Neural progenitor cell (in vitro differentiated cells): ENCODE data around the gene UNC13B. TPM values are rescaled to one million over a fixed set of nuclear protein-coding genes. Genes with fewer than 3 reads are reported as not detected.

Experiments used
- DNase-seq: peaks from one replicate; pipeline ENCODE4 v3.0.0-alpha.2; 2016; ENCODE audit warnings: low spot score
- H2AFZ ChIP-seq: fragments of 200-600 bp; sonication (generic); replicated peaks from 2 replicates; pipeline ENCODE4 v1.6.1; 2016; ENCODE audit warnings: antibody characterized with exemption
- H3F3A ChIP-seq: fragments of 200-600 bp; sonication (generic); 2 replicates; pipeline ENCODE4 v1.6.1; 2016; ENCODE audit warnings: antibody characterized with exemption, low read depth
- H3K27ac ChIP-seq: fragments of 200-600 bp; sonication (generic); 2 replicates; pipeline ENCODE4 v1.5.1; 2016; ENCODE audit warnings: mild to moderate bottlenecking
- H3K27me3 ChIP-seq: fragments of 200-600 bp; sonication (generic); 2 replicates; pipeline ENCODE4 v1.6.1; 2016; ENCODE audit warnings: mild to moderate bottlenecking, moderate library complexity
- H3K36me3 ChIP-seq: fragments of 200-600 bp; sonication (generic); 2 replicates; pipeline ENCODE4 v1.5.1; 2016
- H3K4me1 ChIP-seq: fragments of 200-600 bp; sonication (generic); 2 replicates; pipeline ENCODE4 v1.6.1; 2016; ENCODE audit warnings: mixed run types
- H3K4me2 ChIP-seq: fragments of 200-600 bp; sonication (generic); 2 replicates; pipeline ENCODE4 v1.6.1; 2016
- H3K4me3 ChIP-seq: fragments of 200-600 bp; sonication (generic); 2 replicates; pipeline ENCODE4 v1.5.1; 2016
- H3K79me2 ChIP-seq: fragments of 200-600 bp; sonication (generic); 2 replicates; pipeline ENCODE4 v1.6.1; 2016; ENCODE audit warnings: low read depth
- H3K9ac ChIP-seq: fragments of 200-600 bp; sonication (generic); 2 replicates; pipeline ENCODE4 v1.6.1; 2016
- H3K9me3 ChIP-seq: fragments of 200-600 bp; sonication (generic); 2 replicates; pipeline ENCODE4 v1.5.1; 2016; ENCODE audit warnings: low read depth
- H4K20me1 ChIP-seq: fragments of 200-600 bp; sonication (generic); 2 replicates; pipeline ENCODE4 v1.6.1; 2016; ENCODE audit warnings: low read depth
- H3K27ac Mint-ChIP-seq: 3 replicates; pipeline ENCODE4 v1.8.0; 2021; ENCODE audit warnings: mixed read lengths
- H3K27me3 Mint-ChIP-seq: 2 replicates; pipeline ENCODE4 v1.8.0; 2022; ENCODE audit warnings: low read depth, mild to moderate bottlenecking, inconsistent platforms, moderate library complexity, mixed read lengths; ENCODE audit not compliant: insufficient read depth
- H3K36me3 Mint-ChIP-seq: 3 replicates; pipeline ENCODE4 v1.8.0; 2021; ENCODE audit warnings: mixed read lengths
- H3K4me1 Mint-ChIP-seq: 3 replicates; pipeline ENCODE4 v1.8.0; 2021; ENCODE audit warnings: mixed read lengths
- H3K4me3 Mint-ChIP-seq: 3 replicates; pipeline ENCODE4 v1.8.0; 2021; ENCODE audit warnings: mild to moderate bottlenecking, moderate library complexity, mixed read lengths
- H3K9me3 Mint-ChIP-seq: 3 replicates; pipeline ENCODE4 v1.8.0; 2020; ENCODE audit warnings: mixed read lengths
- EZH2 ChIP-seq: fragments of 200-600 bp; sonication (generic); IDR thresholded peaks from 2 replicates; pipeline ENCODE4 v1.6.1; 2017; ENCODE audit warnings: antibody characterized with exemption, mild to moderate bottlenecking, moderate library complexity
- EZH2phosphoT487 ChIP-seq: fragments of 200-600 bp; sonication (generic); IDR thresholded peaks from 2 replicates; pipeline ENCODE4 v1.6.1; 2017; ENCODE audit warnings: antibody characterized with exemption
- total RNA-seq: library from RNA; depleted of rRNA; stranded (reverse); fragments of >200 nt; gene quantifications from 2 replicates; pipeline ENCODE4 v1.2.3, GENCODE V29; 2015; ENCODE audit warnings: low replicate concordance
- TF ChIP-seq, protein P1 (sequence below): fragments of 200-600 bp; sonication (generic); IDR thresholded peaks from 2 replicates; pipeline ENCODE4 v1.5.1; 2017; ENCODE audit warnings: antibody characterized with exemption, mild to moderate bottlenecking

UNC13B gene
- total RNA-seq, 1 donor from 2014 or later: 40.7 TPM

DNA sequence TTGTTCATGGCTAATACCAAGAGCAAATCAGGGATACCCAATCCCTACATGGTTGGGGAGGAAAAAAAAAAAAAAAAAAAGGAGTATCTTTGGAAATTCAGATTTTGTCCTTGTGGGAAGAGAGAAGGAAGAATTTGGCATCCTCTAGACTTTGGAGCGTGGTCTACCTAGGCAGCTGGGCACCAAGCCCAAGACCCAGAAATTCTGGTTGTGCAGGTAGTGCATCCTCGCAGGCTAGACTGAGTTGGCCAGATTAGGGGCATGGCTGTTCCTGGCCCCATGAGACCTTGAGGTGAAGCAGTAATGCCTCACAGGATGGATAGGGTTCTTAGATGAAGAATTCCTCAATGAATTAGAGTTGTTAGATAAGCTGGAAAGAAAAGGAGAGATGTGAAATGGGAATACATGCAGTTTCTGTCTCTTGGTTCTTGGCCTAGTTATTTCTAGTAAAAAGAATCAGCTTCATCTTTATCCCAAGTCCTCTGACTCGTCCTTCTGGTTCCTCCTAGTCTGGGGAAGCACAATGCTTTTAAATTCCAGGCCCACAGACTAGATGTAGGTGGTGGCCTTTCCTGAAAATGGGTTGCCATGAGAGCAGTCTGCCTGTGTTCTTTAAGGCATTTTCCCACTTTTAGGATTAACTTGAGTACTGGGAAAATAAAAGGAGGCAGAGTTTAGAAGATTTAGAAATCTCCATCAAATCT lies 187.6 kb downstream of the UNC13B start:
- H3F3A ChIP-seq: no peaks in the 10 kb centered on the region
- no peak overlapping the region for H3K4me2 ChIP-seq
- H3K4me3 ChIP-seq: no peak overlapping the region
- no peaks in the 10 kb centered on the region for H3K27me3 ChIP-seq
- H3K9me3 ChIP-seq: no peaks in the 10 kb centered on the region
- Mint-ChIP-seq H3K4me3 (no peak overlapping the region), H3K4me1 (peaks cover 4% of the 10 kb centered on the region), H3K9me3 (no peaks in the 10 kb centered on the region), H3K27me3 (no peaks in the 10 kb centered on the region), H3K36me3 (no peaks in the 10 kb centered on the region), H3K27ac (no peak overlapping the region)
- no peak overlapping the region for H3K9ac ChIP-seq
- H3K4me1 ChIP-seq: no peaks in the 10 kb centered on the region
- TF ChIP-seq, protein P1, sequence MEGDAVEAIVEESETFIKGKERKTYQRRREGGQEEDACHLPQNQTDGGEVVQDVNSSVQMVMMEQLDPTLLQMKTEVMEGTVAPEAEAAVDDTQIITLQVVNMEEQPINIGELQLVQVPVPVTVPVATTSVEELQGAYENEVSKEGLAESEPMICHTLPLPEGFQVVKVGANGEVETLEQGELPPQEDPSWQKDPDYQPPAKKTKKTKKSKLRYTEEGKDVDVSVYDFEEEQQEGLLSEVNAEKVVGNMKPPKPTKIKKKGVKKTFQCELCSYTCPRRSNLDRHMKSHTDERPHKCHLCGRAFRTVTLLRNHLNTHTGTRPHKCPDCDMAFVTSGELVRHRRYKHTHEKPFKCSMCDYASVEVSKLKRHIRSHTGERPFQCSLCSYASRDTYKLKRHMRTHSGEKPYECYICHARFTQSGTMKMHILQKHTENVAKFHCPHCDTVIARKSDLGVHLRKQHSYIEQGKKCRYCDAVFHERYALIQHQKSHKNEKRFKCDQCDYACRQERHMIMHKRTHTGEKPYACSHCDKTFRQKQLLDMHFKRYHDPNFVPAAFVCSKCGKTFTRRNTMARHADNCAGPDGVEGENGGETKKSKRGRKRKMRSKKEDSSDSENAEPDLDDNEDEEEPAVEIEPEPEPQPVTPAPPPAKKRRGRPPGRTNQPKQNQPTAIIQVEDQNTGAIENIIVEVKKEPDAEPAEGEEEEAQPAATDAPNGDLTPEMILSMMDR: no peak
- TF ChIP-seq EZH2phosphoT487 (no peak), EZH2 (no peak)
- no peaks in the 10 kb centered on the region for H3K36me3 ChIP-seq
- no peaks in the 10 kb centered on the region for H3K79me2 ChIP-seq
- H2AFZ ChIP-seq: no peak overlapping the region
- DNase-seq: no peak
- H3K27ac ChIP-seq: no peak overlapping the region
- H4K20me1 ChIP-seq: no peaks in the 10 kb centered on the region

DNA sequence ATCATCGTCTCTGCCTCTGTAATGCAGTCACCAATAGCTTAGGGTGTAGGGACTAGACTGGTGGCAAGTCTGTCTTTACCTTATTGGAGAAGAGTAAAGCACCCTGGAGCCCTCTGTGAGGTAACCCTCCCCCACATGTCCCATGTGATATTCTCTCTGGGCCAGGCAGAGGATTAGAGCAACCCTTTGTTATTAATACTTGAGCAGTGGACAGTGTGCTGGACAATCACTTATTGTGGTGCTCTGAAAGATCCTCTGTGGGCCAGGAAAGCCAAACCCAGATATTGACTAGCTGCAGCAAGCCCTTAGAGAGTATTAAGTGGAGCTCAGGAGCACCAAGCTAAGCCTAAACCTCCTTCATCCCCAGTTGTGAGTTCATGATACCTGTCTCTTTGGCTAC lies 188.4 kb downstream of the UNC13B start:
- Histone ChIP-seq H3K9me3 (no peaks in the 10 kb centered on the region), H3K27me3 (no peaks in the 10 kb centered on the region), H3K36me3 (no peaks in the 10 kb centered on the region), H4K20me1 (no peaks in the 10 kb centered on the region), H3K4me2 (no peak overlapping the region), H3K9ac (no peak overlapping the region), H3F3A (no peaks in the 10 kb centered on the region), H3K4me1 (no peaks in the 10 kb centered on the region), H3K79me2 (no peaks in the 10 kb centered on the region), H3K27ac (no peak overlapping the region), H3K4me3 (no peak overlapping the region), H2AFZ (no peak overlapping the region)
- no peak overlapping the region for H3K27ac Mint-ChIP-seq
- no peak for DNase-seq
- no peak overlapping the region for H3K4me3 Mint-ChIP-seq
- H3K36me3 Mint-ChIP-seq: no peaks in the 10 kb centered on the region
- peaks cover 4% of the 10 kb centered on the region for H3K4me1 Mint-ChIP-seq
- H3K9me3 Mint-ChIP-seq: no peaks in the 10 kb centered on the region
- TF ChIP-seq, protein P1: no peak
- TF ChIP-seq EZH2: no peak
- no peak for TF ChIP-seq EZH2phosphoT487
- H3K27me3 Mint-ChIP-seq: no peaks in the 10 kb centered on the region

DNA sequence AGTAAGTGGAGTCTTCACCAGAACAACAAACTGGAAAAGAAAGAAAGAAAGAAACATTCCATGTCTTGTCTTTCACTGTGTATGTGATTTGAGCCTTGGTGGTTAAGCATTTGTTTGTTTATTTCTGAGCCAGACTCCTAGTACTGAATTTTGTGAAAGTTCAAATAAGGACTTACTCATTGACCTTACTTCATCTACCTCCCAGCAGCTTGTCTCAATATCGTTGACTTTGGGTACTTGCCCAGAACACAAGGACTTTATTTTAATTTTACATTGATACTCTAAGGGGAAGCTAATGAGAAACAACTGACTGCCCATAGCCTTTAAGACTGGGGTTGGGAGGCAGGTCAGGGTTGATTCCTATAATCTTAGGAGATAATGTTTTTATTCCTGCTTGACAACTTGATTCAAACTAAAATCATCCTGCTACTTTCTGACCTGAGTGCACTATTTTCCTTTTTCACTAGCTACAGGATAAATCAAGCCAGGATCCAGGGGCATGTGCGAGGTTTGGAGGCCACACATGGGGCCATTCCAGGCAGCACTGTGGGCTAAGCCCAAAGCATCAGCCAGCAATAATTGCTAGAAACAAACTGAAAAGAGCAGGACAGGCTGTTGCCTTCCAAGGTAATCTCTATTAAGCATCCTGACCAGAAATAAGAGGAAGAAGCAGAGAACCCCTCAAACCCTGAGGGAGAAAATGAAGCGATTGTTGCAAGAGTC lies 189.2 kb downstream of the UNC13B start:
- Mint-ChIP-seq H3K27me3 (no peaks in the 10 kb centered on the region), H3K4me3 (no peak overlapping the region), H3K27ac (no peak overlapping the region), H3K4me1 (peaks cover 4% of the 10 kb centered on the region), H3K36me3 (no peaks in the 10 kb centered on the region), H3K9me3 (no peaks in the 10 kb centered on the region)
- TF ChIP-seq, protein P1: no peak
- TF ChIP-seq EZH2: no peak
- TF ChIP-seq EZH2phosphoT487: no peak
- H3K27me3 ChIP-seq: no peaks in the 10 kb centered on the region
- H4K20me1 ChIP-seq: no peaks in the 10 kb centered on the region
- no peak for DNase-seq
- H3K9me3 ChIP-seq: no peaks in the 10 kb centered on the region
- H3K79me2 ChIP-seq: no peaks in the 10 kb centered on the region
- H3K4me3 ChIP-seq: no peak overlapping the region
- H3K36me3 ChIP-seq: no peaks in the 10 kb centered on the region
- H3K27ac ChIP-seq: no peak overlapping the region
- H3K4me1 ChIP-seq: no peaks in the 10 kb centered on the region
- no peak overlapping the region for H3K9ac ChIP-seq
- no peak overlapping the region for H3K4me2 ChIP-seq
- H3F3A ChIP-seq: no peaks in the 10 kb centered on the region
- H2AFZ ChIP-seq: no peak overlapping the region
